HCT116 (cell line): ENCODE data around the gene OLIG3. TPM values are rescaled to one million over a fixed set of nuclear protein-coding genes. Genes with fewer than 3 reads are reported as not detected.

Experiments
- ATAC-seq: fragments of 200-7000 bp; cut with Tn5 transposase; 2 replicates; pipeline ENCODE4 v1.9.1; 2020; ENCODE audit warnings: mild to moderate bottlenecking, moderate library complexity
- BruUV-seq: library from RNA; stranded (reverse); fragments of 400-500 nt; replicated peaks from 2 replicates; lab custom pipeline; 2021; lab: Mats Ljungman, UMichigan
- CTCF ChIA-PET: fragments of 300-600 bp; sonication (Branson Sonifier 250); formaldehyde crosslinking; loops from one replicate; lab custom pipeline; 2021; ENCODE audit warnings: antibody characterized with exemption; lab: Charles Lee
- POLR2A ChIA-PET: fragments of 300-600, 350-600 bp; sonication (Branson Sonifier 250); formaldehyde crosslinking; loops from one replicate; lab custom pipeline; 2021; ENCODE audit warnings: antibody characterized with exemption; lab: Charles Lee
- RAD21 ChIA-PET, 2 experiments: fragments of 300-600 bp; sonication (Branson Sonifier 250); formaldehyde crosslinking; loops; one replicate each; lab custom pipeline; 2023; ENCODE audit warnings: low total read pairs in 2 of 2; ENCODE audit not compliant: uncharacterized antibody in 2 of 2, unreplicated experiment in 2 of 2, low non-redundant PET in 1 of 2; lab: Charles Lee
- DNase-seq: peaks from one replicate; pipeline ENCODE4 v3.0.0-alpha.2; 2010; ENCODE audit warnings: low read depth, low spot score
- H2AFZ ChIP-seq: fragments of 200-600 bp; shearing (Covaris generic), sonication (generic); 2 replicates; pipeline ENCODE4 v1.6.1; 2017; ENCODE audit warnings: low read depth, mixed run types, mixed read lengths, antibody characterized with exemption, low read length; ENCODE audit not compliant: poor library complexity, severe bottlenecking
- H3K27ac ChIP-seq: 2 replicates; pipeline ENCODE4 v1.5.1; 2012; ENCODE audit warnings: low read depth, low read length
- H3K27me3 ChIP-seq: fragments of 200-600 bp; sonication (generic); 2 replicates; pipeline ENCODE4 v1.6.1; 2016; ENCODE audit warnings: mixed run types, low read length, mixed read lengths; ENCODE audit not compliant: insufficient read depth
- H3K36me3 ChIP-seq, 2 experiments: fragments of 200-500 bp in 1 of 2; fragments of 200-600 bp in 1 of 2; sonication (Bioruptor generic) in 1 of 2; sonication (generic) in 1 of 2; 2 replicates each; pipeline versions ENCODE4 v1.5.1 to v1.6.1; 2014 to 2016; ENCODE audit warnings: low read length in 2 of 2, inconsistent platforms in 1 of 2, mixed read lengths in 1 of 2, mixed run types in 1 of 2; ENCODE audit not compliant: insufficient read depth in 2 of 2, control insufficient read depth in 1 of 2
- H3K4me1 ChIP-seq, 2 experiments: fragments of 200-600 bp in 1 of 2; sonication (generic) in 1 of 2; 2 replicates each; pipeline versions ENCODE4 v1.5.1 to v1.6.1; 2012 to 2017; ENCODE audit warnings: low read length in 2 of 2, inconsistent platforms in 1 of 2, mild to moderate bottlenecking in 1 of 2, mixed read lengths in 1 of 2, mixed run types in 1 of 2, moderate library complexity in 1 of 2; ENCODE audit not compliant: insufficient read depth in 2 of 2, control insufficient read depth in 1 of 2
- H3K4me2 ChIP-seq: fragments of 200-600 bp; sonication (generic); 2 replicates; pipeline ENCODE4 v1.6.1; 2017; ENCODE audit warnings: mixed run types, low read length, mixed read lengths
- H3K4me3 ChIP-seq, 2 experiments: fragments of 200-600 bp in 1 of 2; sonication (generic) in 1 of 2; replicated peaks in 1 of 2; 2 replicates each; pipeline ENCODE4 v1.5.1; 2011 to 2016; ENCODE audit warnings: low read length in 2 of 2, control low read depth in 1 of 2, low read depth in 1 of 2, mild to moderate bottlenecking in 1 of 2, mixed read lengths in 1 of 2, mixed run types in 1 of 2
- H3K79me2 ChIP-seq: fragments of 200-600 bp; sonication (generic); 2 replicates; pipeline ENCODE4 v1.6.1; 2017; ENCODE audit warnings: mild to moderate bottlenecking, mixed run types, low read length, moderate library complexity, mixed read lengths; ENCODE audit not compliant: insufficient read depth
- H3K9ac ChIP-seq: fragments of 200-600 bp; sonication (generic); 2 replicates; pipeline ENCODE4 v1.6.1; 2016; ENCODE audit warnings: low read length, mixed read lengths
- H3K9me2 ChIP-seq: fragments of 200-600 bp; sonication (generic), shearing (Covaris generic); 2 replicates; pipeline ENCODE4 v1.6.1; 2017; ENCODE audit warnings: mixed run types, mild to moderate bottlenecking, moderate library complexity; ENCODE audit not compliant: insufficient read depth
- H3K9me3 ChIP-seq, 2 experiments: fragments of 200-500 bp in 1 of 2; fragments of 200-600 bp in 1 of 2; sonication (Bioruptor generic) in 1 of 2; sonication (generic) in 1 of 2; 2 replicates each; pipeline ENCODE4 v1.6.1; 2014 to 2017; ENCODE audit warnings: low read length in 2 of 2, mixed read lengths in 2 of 2, inconsistent platforms in 1 of 2, low read depth in 1 of 2, mild to moderate bottlenecking in 1 of 2, mixed run types in 1 of 2, moderate library complexity in 1 of 2; ENCODE audit not compliant: control insufficient read depth in 1 of 2, insufficient read depth in 1 of 2
- H4K20me1 ChIP-seq: fragments of 200-600 bp; sonication (generic), shearing (Covaris generic); 2 replicates; pipeline ENCODE4 v1.6.1; 2017; ENCODE audit warnings: mixed run types, mild to moderate bottlenecking, moderate library complexity; ENCODE audit not compliant: insufficient read depth
- CBX3 ChIP-seq: IDR thresholded peaks from 2 replicates; pipeline ENCODE4 v1.6.1; 2012; ENCODE audit warnings: low read depth
- CEBPB ChIP-seq: IDR thresholded peaks from 2 replicates; pipeline ENCODE4 v1.6.1; 2012; ENCODE audit warnings: low read depth
- EGR1 ChIP-seq: IDR thresholded peaks from 2 replicates; pipeline ENCODE4 v1.6.1; 2012; ENCODE audit warnings: low read depth
- EZH2 ChIP-seq: fragments of 200-600 bp; sonication (generic); IDR thresholded peaks from 2 replicates; pipeline ENCODE4 v1.6.1; 2017; ENCODE audit warnings: antibody characterized with exemption, mixed run types
- JUND ChIP-seq: IDR thresholded peaks from 2 replicates; pipeline ENCODE4 v1.6.1; 2012
- POLR2A ChIP-seq: IDR thresholded peaks from 2 replicates; pipeline ENCODE4 v1.7.0; 2011; ENCODE audit warnings: borderline replicate concordance; ENCODE audit not compliant: insufficient read depth, insufficient read length; ENCODE audit errors: extremely low read depth
- RAD21 ChIP-seq: IDR thresholded peaks from 2 replicates; pipeline ENCODE4 v1.6.1; 2012; ENCODE audit warnings: low read depth, mild to moderate bottlenecking
- SIN3A ChIP-seq: IDR thresholded peaks from 2 replicates; pipeline ENCODE4 v1.6.1; 2012; ENCODE audit warnings: low read depth
- SP1 ChIP-seq: IDR thresholded peaks from 2 replicates; pipeline ENCODE4 v1.6.1; 2012; ENCODE audit warnings: low read depth
- SRF ChIP-seq: IDR thresholded peaks from 2 replicates; pipeline ENCODE4 v1.6.1; 2012; ENCODE audit warnings: low read depth
- TCF7L2 ChIP-seq: IDR thresholded peaks from 2 replicates; pipeline ENCODE4 v1.7.0; 2011; ENCODE audit warnings: borderline replicate concordance, inconsistent platforms; ENCODE audit not compliant: insufficient read depth, insufficient read length; ENCODE audit errors: extremely low read depth
- ZFX ChIP-seq: fragments of 450-650 bp; IDR thresholded peaks from 2 replicates; pipeline ENCODE4 v1.6.1; 2017
- intact Hi-C: fragments of 100-400 bp; cut with micrococcal nuclease; formaldehyde crosslinking; loops from 2 replicates; pipeline ENCODE4 v1.10.0; 2022
- total RNA-seq: library from RNA; stranded (reverse); gene quantifications from one replicate; pipeline ENCODE4 v1.2.1, GENCODE V29; 2021; ENCODE audit not compliant: unreplicated experiment
- TF ChIP-seq, protein P1 (sequence below): IDR thresholded peaks from 2 replicates; pipeline ENCODE4 v1.6.1; 2011; ENCODE audit warnings: mild to moderate bottlenecking, low read length, moderate library complexity; ENCODE audit not compliant: insufficient replicate concordance; ENCODE audit errors: extremely low read depth
- TF ChIP-seq, protein P2 (sequence below): IDR thresholded peaks from 2 replicates; pipeline ENCODE4 v1.6.1; 2012
- TF ChIP-seq, protein P3 (sequence below): IDR thresholded peaks from 2 replicates; pipeline ENCODE4 v1.6.1; 2012; ENCODE audit warnings: low read depth
- TF ChIP-seq, protein P4 (sequence below), 3 experiments: fragments of 200-600 bp in 1 of 3; sonication (generic) in 1 of 3; IDR thresholded peaks in 2 of 3; conservative IDR thresholded peaks in 1 of 3; 2 replicates each; pipeline ENCODE4 v1.5.1; 2012 to 2017; ENCODE audit warnings: low read depth in 2 of 3, low read length in 2 of 3, antibody characterized with exemption in 1 of 3, borderline replicate concordance in 1 of 3, control low read depth in 1 of 3, mild to moderate bottlenecking in 1 of 3, mixed read lengths in 1 of 3, mixed run types in 1 of 3, moderate library complexity in 1 of 3; ENCODE audit not compliant: insufficient read depth in 1 of 3
- TF ChIP-seq, protein P5 (sequence below): IDR thresholded peaks from 2 replicates; pipeline ENCODE4 v1.6.1; 2012

Gene OLIG3
- total RNA-seq, 1 experiment from 2014 or later: not detected

DNA sequence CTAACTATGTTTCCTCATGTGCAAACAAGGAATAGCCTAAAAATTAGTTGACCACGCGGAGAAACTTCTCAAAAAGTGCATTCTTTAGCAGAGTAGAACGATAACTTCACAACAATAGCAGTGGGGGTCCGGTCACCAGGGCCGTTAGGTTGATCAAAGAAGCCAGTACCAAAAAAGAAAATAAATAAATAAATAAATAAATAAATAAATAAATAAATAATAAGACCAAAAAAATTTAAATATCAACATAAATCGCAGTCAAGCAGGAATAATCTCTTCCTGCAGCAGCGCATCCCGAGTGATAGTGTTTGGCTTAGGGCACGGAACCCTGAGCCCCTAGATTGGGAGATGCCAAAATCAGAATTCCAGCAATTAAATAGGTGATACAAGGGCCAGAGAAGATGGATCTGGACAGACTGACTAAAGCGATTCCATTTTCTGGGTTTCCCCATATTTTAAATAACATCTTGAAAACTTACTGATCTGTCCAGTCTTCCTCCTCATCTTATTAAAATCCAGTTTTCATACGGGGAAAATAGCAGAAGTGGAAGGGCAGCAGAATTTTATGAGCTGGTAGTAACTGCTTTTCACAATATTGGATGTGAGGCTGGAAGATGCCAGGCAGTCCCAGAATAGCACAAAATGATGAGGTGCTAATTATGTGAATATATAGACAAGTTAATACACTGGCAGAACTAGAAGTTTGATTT, 4.4 kb upstream of the OLIG3 start:
- ChIA-PET CTCF (no interaction called here), POLR2A (no interaction called here), RAD21 (no interaction called here)
- H3K4me1 ChIP-seq: no peaks in the 10 kb centered on the region
- no peaks in the 10 kb centered on the region for H3K9me2 ChIP-seq
- BruUV-seq: no TSS peak
- 0 out of 2 replicates have a peak, but pooled peaks cover 4% of the 10 kb centered on the region for H3K27me3 ChIP-seq
- DNase-seq (no peak), ATAC-seq (no peak)
- intact Hi-C loops: no loop called here
- H2AFZ ChIP-seq: no peak overlapping the region
- no peak overlapping the region for H3K9ac ChIP-seq
- TF ChIP-seq EZH2: no peak
- TF ChIP-seq, protein P1, sequence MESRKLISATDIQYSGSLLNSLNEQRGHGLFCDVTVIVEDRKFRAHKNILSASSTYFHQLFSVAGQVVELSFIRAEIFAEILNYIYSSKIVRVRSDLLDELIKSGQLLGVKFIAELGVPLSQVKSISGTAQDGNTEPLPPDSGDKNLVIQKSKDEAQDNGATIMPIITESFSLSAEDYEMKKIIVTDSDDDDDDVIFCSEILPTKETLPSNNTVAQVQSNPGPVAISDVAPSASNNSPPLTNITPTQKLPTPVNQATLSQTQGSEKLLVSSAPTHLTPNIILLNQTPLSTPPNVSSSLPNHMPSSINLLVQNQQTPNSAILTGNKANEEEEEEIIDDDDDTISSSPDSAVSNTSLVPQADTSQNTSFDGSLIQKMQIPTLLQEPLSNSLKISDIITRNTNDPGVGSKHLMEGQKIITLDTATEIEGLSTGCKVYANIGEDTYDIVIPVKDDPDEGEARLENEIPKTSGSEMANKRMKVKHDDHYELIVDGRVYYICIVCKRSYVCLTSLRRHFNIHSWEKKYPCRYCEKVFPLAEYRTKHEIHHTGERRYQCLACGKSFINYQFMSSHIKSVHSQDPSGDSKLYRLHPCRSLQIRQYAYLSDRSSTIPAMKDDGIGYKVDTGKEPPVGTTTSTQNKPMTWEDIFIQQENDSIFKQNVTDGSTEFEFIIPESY: no peak
- no peak for TF ChIP-seq ZFX
- TF ChIP-seq RAD21: no peak
- TF ChIP-seq POLR2A: no peak
- no peak for TF ChIP-seq CEBPB
- TF ChIP-seq EGR1: no peak
- no peak for TF ChIP-seq SIN3A
- TF ChIP-seq, protein P2, sequence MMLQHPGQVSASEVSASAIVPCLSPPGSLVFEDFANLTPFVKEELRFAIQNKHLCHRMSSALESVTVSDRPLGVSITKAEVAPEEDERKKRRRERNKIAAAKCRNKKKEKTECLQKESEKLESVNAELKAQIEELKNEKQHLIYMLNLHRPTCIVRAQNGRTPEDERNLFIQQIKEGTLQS: no peak
- no peak for TF ChIP-seq SP1
- no peak for TF ChIP-seq JUND
- no peak for TF ChIP-seq CBX3
- TF ChIP-seq SRF: no peak
- TF ChIP-seq TCF7L2: no peak
- TF ChIP-seq, protein P3, sequence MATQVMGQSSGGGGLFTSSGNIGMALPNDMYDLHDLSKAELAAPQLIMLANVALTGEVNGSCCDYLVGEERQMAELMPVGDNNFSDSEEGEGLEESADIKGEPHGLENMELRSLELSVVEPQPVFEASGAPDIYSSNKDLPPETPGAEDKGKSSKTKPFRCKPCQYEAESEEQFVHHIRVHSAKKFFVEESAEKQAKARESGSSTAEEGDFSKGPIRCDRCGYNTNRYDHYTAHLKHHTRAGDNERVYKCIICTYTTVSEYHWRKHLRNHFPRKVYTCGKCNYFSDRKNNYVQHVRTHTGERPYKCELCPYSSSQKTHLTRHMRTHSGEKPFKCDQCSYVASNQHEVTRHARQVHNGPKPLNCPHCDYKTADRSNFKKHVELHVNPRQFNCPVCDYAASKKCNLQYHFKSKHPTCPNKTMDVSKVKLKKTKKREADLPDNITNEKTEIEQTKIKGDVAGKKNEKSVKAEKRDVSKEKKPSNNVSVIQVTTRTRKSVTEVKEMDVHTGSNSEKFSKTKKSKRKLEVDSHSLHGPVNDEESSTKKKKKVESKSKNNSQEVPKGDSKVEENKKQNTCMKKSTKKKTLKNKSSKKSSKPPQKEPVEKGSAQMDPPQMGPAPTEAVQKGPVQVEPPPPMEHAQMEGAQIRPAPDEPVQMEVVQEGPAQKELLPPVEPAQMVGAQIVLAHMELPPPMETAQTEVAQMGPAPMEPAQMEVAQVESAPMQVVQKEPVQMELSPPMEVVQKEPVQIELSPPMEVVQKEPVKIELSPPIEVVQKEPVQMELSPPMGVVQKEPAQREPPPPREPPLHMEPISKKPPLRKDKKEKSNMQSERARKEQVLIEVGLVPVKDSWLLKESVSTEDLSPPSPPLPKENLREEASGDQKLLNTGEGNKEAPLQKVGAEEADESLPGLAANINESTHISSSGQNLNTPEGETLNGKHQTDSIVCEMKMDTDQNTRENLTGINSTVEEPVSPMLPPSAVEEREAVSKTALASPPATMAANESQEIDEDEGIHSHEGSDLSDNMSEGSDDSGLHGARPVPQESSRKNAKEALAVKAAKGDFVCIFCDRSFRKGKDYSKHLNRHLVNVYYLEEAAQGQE: no peak
- TF ChIP-seq, protein P4, sequence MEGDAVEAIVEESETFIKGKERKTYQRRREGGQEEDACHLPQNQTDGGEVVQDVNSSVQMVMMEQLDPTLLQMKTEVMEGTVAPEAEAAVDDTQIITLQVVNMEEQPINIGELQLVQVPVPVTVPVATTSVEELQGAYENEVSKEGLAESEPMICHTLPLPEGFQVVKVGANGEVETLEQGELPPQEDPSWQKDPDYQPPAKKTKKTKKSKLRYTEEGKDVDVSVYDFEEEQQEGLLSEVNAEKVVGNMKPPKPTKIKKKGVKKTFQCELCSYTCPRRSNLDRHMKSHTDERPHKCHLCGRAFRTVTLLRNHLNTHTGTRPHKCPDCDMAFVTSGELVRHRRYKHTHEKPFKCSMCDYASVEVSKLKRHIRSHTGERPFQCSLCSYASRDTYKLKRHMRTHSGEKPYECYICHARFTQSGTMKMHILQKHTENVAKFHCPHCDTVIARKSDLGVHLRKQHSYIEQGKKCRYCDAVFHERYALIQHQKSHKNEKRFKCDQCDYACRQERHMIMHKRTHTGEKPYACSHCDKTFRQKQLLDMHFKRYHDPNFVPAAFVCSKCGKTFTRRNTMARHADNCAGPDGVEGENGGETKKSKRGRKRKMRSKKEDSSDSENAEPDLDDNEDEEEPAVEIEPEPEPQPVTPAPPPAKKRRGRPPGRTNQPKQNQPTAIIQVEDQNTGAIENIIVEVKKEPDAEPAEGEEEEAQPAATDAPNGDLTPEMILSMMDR (IDR thresholded peaks at IDR 0.05 in 2 of 3, conservative IDR thresholded peaks at IDR 0.05 in 1 of 3; ENCODE audit: borderline replicate concordance in 1 of 3, insufficient read depth in 1 of 3, low read depth in 2 of 3, low read length in 2 of 3): no peak
- TF ChIP-seq, protein P5, sequence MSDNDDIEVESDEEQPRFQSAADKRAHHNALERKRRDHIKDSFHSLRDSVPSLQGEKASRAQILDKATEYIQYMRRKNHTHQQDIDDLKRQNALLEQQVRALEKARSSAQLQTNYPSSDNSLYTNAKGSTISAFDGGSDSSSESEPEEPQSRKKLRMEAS: no peak
- no peak overlapping the region for H3K4me3 ChIP-seq
- no peak overlapping the region for H3K4me2 ChIP-seq
- no peaks in the 10 kb centered on the region for H3K36me3 ChIP-seq
- no peaks in the 10 kb centered on the region for H3K9me3 ChIP-seq
- no peak overlapping the region for H3K27ac ChIP-seq
- no peaks in the 10 kb centered on the region for H4K20me1 ChIP-seq
- H3K79me2 ChIP-seq: no peaks in the 10 kb centered on the region
